Spleen (tissue), 11 donors: ENCODE results near the gene BPIFB2. TPM values are rescaled to one million over a fixed set of nuclear protein-coding genes. Genes with fewer than 3 reads are reported as not detected.

ENCODE experiments used
- DNase-seq: peaks from one replicate; pipeline ENCODE4 v3.0.0-alpha.2; 2020
- H3K27ac ChIP-seq, 8 donors: fragments of 200-600 bp; sonication (generic) in 7 of 8; 1 replicate in 4 of 8; 2 replicates in 4 of 8; pipeline versions ENCODE4 v1.5.0 to v1.8.0; 2016 to 2021; ENCODE audit warnings: inconsistent platforms in 4 of 8, mild to moderate bottlenecking in 4 of 8, moderate library complexity in 1 of 8
- H3K27me3 ChIP-seq, 7 donors: fragments of 200-600 bp; sonication (generic) in 6 of 7; replicated peaks in 1 of 7; 1 replicate in 4 of 7; 2 replicates in 3 of 7; pipeline versions ENCODE4 v1.5.0 to v1.8.0; 2016 to 2021; ENCODE audit warnings: inconsistent platforms in 3 of 7, mild to moderate bottlenecking in 1 of 7
- H3K36me3 ChIP-seq, 6 donors: fragments of 200-600 bp; sonication (generic) in 5 of 6; 1 replicate in 4 of 6; 2 replicates in 2 of 6; pipeline versions ENCODE4 v1.5.0 to v1.8.0; 2016 to 2021; ENCODE audit warnings: inconsistent platforms in 2 of 6
- H3K4me1 ChIP-seq, 6 donors: fragments of 200-600 bp; sonication (generic) in 5 of 6; 1 replicate in 3 of 6; 2 replicates in 3 of 6; pipeline versions ENCODE4 v1.5.0 to v1.8.0; 2016 to 2021; ENCODE audit warnings: inconsistent platforms in 3 of 6
- H3K4me3 ChIP-seq, 8 donors: fragments of 200-600 bp; sonication (generic) in 7 of 8; 1 replicate in 4 of 8; 2 replicates in 4 of 8; pipeline versions ENCODE4 v1.5.0 to v1.8.0; 2016 to 2021; ENCODE audit warnings: inconsistent platforms in 4 of 8, mild to moderate bottlenecking in 4 of 8, moderate library complexity in 2 of 8
- H3K9me3 ChIP-seq, 8 donors: fragments of 200-600 bp; sonication (generic) in 7 of 8; 1 replicate in 4 of 8; 2 replicates in 4 of 8; pipeline versions ENCODE4 v1.5.0 to v1.8.0; 2016 to 2021; ENCODE audit warnings: inconsistent platforms in 4 of 8
- POLR2A ChIP-seq, 3 donors: fragments of 450-650 bp; IDR thresholded peaks; one replicate each; pipeline ENCODE4 v1.5.1; 2017; ENCODE audit warnings: antibody characterized with exemption in 3 of 3, mild to moderate bottlenecking in 1 of 3
- POLR2AphosphoS5 ChIP-seq, 3 donors: sonication (generic); formaldehyde crosslinking; IDR thresholded peaks; one replicate each; pipeline ENCODE4 v1.5.1; 2017; ENCODE audit warnings: antibody characterized with exemption in 3 of 3
- WGBS, 5 donors: extraction: QIAGEN DNeasy Blood & Tissue Kit in 3 of 5; methylation state at CpG; one replicate each; pipeline versions ENCODE4 v1.1.5 to v1.1.7; 2013 to 2018; 5-methylcytosine and 5-hydroxymethylcytosine counted together
- intact Hi-C: fragments of 100-400 bp; cut with DNase I; formaldehyde crosslinking; loops from one replicate; pipeline ENCODE4 v1.15.0; 2023; ENCODE audit warnings: low total_unique reads
- polyA plus RNA-seq, 3 donors: library from polyadenylated mRNA; stranded (reverse); fragments of 200-250 nt; gene quantifications; one replicate each; pipeline ENCODE4 v1.2.1, GENCODE V29; 2013
- total RNA-seq, 7 donors: library from RNA; depleted of rRNA in 3 of 7; stranded (reverse); fragments of >200 nt in 3 of 7; fragmentation: NEBNext Ultra II Directional in 4 of 7; extraction: Animal tissue kit (Norgen Biotek cat#: 25700) in 4 of 7; gene quantifications; one replicate each; pipeline versions ENCODE4 v1.1.0 to v1.2.1, GENCODE V29; 2016 to 2021
- TF ChIP-seq, protein P1 (sequence below), 11 experiments: fragments of 200-600 bp in 7 of 11; fragments of 450-650 bp in 4 of 11; sonication (generic) in 4 of 11; IDR thresholded peaks in 8 of 11; conservative IDR thresholded peaks in 3 of 11; 1 replicate in 7 of 11; 2 replicates in 4 of 11; pipeline versions ENCODE4 v1.4.0 to v1.8.0; 2016 to 2021; ENCODE audit warnings: antibody characterized with exemption in 11 of 11, inconsistent platforms in 4 of 11, mild to moderate bottlenecking in 1 of 11
- donor health status: healthy with polysubstance abuse.
- donor health status: DM: no; HTN: no; CAD: no; lungs with moderate emphysema.
- donor health status: DM: no; HTN: no; CAD: no.
- donor health status: Bipolar disorder and iron deficiency.
- donor health status: healthy.
- donor health status: DM: no; HTN: no; CAD: no.
- donor health status: DM: yes; HTN: yes; CAD: no.

BPIFB2 gene
- total and polyA plus RNA-seq, 10 donors, result not detected

- 31 to 51% (median 42%) methylated on average over 3 of the region's 3 CpGs for WGBS, 5 donors
- H3K4me1 ChIP-seq, result peaks cover 0 to 14% (median 0%) of the 10 kb centered on the region in 6 donors
- H3K9me3 ChIP-seq, result peaks cover 0 to 18% (median 10%) of the 10 kb centered on the region in 8 donors
- no peak overlapping the region for H3K4me3 ChIP-seq
- intact Hi-C loops, result no loop called here
- H3K36me3 ChIP-seq, result no peaks in the 10 kb centered on the region
- peaks cover 0 to 14% (median 0%) of the 10 kb centered on the region in 7 donors for H3K27me3 ChIP-seq
- peak; percentile 65 for DNase-seq
- no peak for TF ChIP-seq POLR2A (IDR thresholded peaks at IDR 0.05)
- TF ChIP-seq, protein P1, sequence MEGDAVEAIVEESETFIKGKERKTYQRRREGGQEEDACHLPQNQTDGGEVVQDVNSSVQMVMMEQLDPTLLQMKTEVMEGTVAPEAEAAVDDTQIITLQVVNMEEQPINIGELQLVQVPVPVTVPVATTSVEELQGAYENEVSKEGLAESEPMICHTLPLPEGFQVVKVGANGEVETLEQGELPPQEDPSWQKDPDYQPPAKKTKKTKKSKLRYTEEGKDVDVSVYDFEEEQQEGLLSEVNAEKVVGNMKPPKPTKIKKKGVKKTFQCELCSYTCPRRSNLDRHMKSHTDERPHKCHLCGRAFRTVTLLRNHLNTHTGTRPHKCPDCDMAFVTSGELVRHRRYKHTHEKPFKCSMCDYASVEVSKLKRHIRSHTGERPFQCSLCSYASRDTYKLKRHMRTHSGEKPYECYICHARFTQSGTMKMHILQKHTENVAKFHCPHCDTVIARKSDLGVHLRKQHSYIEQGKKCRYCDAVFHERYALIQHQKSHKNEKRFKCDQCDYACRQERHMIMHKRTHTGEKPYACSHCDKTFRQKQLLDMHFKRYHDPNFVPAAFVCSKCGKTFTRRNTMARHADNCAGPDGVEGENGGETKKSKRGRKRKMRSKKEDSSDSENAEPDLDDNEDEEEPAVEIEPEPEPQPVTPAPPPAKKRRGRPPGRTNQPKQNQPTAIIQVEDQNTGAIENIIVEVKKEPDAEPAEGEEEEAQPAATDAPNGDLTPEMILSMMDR (IDR thresholded peaks at IDR 0.05 in 8 of 11, conservative IDR thresholded peaks at IDR 0.05 in 3 of 11), result no peak
- TF ChIP-seq POLR2AphosphoS5 (IDR thresholded peaks at IDR 0.05), result no peak
- no peak overlapping the region for H3K27ac ChIP-seq
Measured at GRCh38 chr20:32991383-32991782, 16.1 kb upstream of the BPIFB2 start.

DNA sequence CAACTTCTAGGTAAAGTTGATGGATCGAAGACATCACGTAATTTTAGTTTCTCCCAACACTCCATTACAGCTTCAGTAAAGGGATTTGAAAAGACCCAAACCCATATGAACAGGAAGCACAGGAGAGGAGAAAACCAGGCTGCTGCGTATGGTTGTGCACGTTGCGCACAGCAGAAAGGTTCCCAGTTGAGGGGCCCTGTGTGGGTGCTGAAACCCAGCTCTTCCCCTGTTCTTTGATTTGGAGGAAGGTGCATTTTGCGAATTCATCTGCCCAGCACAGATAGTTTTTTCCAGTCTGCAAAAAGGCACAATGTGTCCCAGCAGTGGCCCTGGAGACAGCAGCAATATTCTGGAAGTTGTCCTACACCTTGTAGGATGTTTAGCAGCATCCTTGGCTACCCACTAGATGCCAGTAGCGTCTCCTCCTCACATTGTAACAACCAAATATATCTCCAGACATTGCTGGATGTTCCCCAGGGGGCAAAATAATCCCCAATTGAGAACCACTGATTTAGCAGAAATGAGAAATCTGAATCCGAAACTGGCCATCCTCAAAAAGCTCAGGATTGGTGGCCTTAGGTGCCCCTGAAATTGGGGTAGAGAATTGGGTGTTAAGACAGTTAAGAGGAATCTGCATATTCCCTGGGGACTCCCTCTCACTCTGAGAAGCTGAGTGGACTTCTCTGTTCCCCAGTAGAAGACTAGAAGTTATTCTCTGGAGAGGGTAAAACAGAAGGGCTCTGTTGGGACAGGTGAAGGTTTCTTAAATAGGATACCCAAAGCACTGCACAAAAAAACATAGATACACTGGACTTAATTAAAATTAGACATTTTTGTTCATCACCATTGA, 15.5 kb upstream of the BPIFB2 start:
- Histone ChIP-seq H3K27me3 (peaks cover 0 to 14% (median 0%) of the 10 kb centered on the region in 7 donors), H3K9me3 (peaks cover 0 to 18% (median 10%) of the 10 kb centered on the region in 8 donors), H3K36me3 (no peaks in the 10 kb centered on the region), H3K27ac (no peak overlapping the region), H3K4me3 (no peak overlapping the region), H3K4me1 (peaks cover 0 to 14% (median 0%) of the 10 kb centered on the region in 6 donors)
- intact Hi-C loops, result no loop called here
- TF ChIP-seq POLR2AphosphoS5 (IDR thresholded peaks at IDR 0.05) (no peak), POLR2A (IDR thresholded peaks at IDR 0.05) (no peak)
- TF ChIP-seq, protein P1 (IDR thresholded peaks at IDR 0.05 in 8 of 11, conservative IDR thresholded peaks at IDR 0.05 in 3 of 11), result no peak
- DNase-seq, result no peak
- WGBS, 5 donors, result 65 to 79% (median 72%) methylated on average over 8 of the region's 8 CpGs

GRCh38 chr20:32993496-32994050, 13.9 kb upstream of the BPIFB2 start:
- Histone ChIP-seq H3K27ac (no peak overlapping the region), H3K4me1 (peaks cover 0 to 14% (median 0%) of the 10 kb centered on the region in 6 donors), H3K4me3 (no peak overlapping the region), H3K27me3 (peaks cover 0 to 14% (median 0%) of the 10 kb centered on the region in 7 donors), H3K36me3 (no peaks in the 10 kb centered on the region), H3K9me3 (peaks cover 0 to 18% (median 10%) of the 10 kb centered on the region in 8 donors)
- no peak for DNase-seq
- intact Hi-C loops, result no loop called here
- TF ChIP-seq, protein P1 (IDR thresholded peaks at IDR 0.05 in 8 of 11, conservative IDR thresholded peaks at IDR 0.05 in 3 of 11), result no peak
- TF ChIP-seq POLR2AphosphoS5 (IDR thresholded peaks at IDR 0.05) (no peak), POLR2A (IDR thresholded peaks at IDR 0.05) (no peak)
- 83 to 88% (median 86%) methylated on average over 8 of the region's 8 CpGs for WGBS, 5 donors

DNA sequence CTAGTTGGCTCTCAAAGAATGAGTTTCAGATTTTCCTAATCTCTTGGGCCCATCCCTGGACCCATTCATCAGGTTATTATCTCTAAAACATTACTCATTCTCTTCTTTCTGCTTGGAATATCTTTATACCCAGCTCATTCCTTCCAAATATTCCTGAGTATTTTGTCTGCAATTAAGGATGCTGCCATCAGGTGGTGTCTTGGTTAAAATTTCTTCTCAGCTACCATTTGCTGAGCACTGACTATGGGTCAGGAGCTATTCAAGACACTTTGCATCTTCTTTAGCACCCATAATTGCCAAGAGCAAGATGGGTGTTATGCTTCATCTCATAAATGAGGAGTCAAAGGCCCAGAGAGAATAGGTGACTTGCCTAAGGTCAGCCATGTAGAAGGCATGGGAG, 11.7 kb upstream of the BPIFB2 start:
- intact Hi-C loops, result no loop called here
- Histone ChIP-seq H3K27me3 (peaks cover 0 to 3% (median 0%) of the 10 kb centered on the region in 7 donors), H3K9me3 (peaks cover 0 to 18% (median 10%) of the 10 kb centered on the region in 8 donors), H3K36me3 (no peaks in the 10 kb centered on the region), H3K4me3 (no peak overlapping the region), H3K4me1 (peaks cover 0 to 21% (median 7%) of the 10 kb centered on the region in 6 donors), H3K27ac (no peak overlapping the region)
- TF ChIP-seq, protein P1 (IDR thresholded peaks at IDR 0.05 in 8 of 11, conservative IDR thresholded peaks at IDR 0.05 in 3 of 11), result no peak
- DNase-seq, result no peak
